ENCODE measurements around the gene SIRT4.

DNA sequence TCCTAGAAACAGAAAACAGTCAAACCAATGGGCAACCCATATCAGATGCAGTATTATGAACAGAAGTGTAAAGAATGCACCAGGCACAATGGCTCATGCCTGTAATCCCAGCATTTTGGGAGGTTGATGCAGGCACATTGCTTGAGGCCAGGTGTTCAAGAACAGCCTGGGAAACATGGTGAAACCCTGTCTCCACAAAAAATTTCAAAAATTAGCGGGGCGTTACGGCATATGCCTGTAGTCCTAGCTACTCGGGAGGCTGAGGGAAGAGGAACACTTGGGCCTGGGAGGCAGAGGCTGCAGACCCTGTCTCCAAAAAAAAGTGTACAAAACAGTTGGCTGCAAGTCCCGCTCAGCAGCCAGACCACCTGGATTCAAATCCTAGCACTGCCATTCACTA is 41.5 kb upstream of the SIRT4 start:
- TF ChIP-seq, protein P1, sequence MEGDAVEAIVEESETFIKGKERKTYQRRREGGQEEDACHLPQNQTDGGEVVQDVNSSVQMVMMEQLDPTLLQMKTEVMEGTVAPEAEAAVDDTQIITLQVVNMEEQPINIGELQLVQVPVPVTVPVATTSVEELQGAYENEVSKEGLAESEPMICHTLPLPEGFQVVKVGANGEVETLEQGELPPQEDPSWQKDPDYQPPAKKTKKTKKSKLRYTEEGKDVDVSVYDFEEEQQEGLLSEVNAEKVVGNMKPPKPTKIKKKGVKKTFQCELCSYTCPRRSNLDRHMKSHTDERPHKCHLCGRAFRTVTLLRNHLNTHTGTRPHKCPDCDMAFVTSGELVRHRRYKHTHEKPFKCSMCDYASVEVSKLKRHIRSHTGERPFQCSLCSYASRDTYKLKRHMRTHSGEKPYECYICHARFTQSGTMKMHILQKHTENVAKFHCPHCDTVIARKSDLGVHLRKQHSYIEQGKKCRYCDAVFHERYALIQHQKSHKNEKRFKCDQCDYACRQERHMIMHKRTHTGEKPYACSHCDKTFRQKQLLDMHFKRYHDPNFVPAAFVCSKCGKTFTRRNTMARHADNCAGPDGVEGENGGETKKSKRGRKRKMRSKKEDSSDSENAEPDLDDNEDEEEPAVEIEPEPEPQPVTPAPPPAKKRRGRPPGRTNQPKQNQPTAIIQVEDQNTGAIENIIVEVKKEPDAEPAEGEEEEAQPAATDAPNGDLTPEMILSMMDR (IDR thresholded peaks at IDR 0.05) = no peak
- TF ChIP-seq EP300 (IDR thresholded peaks at IDR 0.05) = no peak

All from suprapubic skin (tissue), 3 donors.